GM23248 (cell line): ENCODE data around the gene ARHGAP10. TPM values are rescaled to one million over a fixed set of nuclear protein-coding genes. Genes with fewer than 3 reads are reported as not detected.
A peak's percentile ranks its signal among the peaks of the same experiment; 100 is the strongest.

ENCODE experiments used
- DNase-seq: peaks from one replicate; pipeline ENCODE4 v3.0.0-alpha.2; 2015
- H2AFZ ChIP-seq: fragments of 200-600 bp; sonication (generic); 2 replicates; pipeline ENCODE4 v1.6.1; 2016; ENCODE audit warnings: antibody characterized with exemption
- H3F3A ChIP-seq: fragments of 200-600 bp; sonication (generic); 2 replicates; pipeline ENCODE4 v1.6.1; 2016; ENCODE audit warnings: mild to moderate bottlenecking, antibody characterized with exemption, mixed run types; ENCODE audit not compliant: insufficient read depth
- H3K27ac ChIP-seq: fragments of 200-600 bp; sonication (generic); 2 replicates; pipeline ENCODE4 v1.5.1; 2016; ENCODE audit warnings: mild to moderate bottlenecking
- H3K27me3 ChIP-seq: fragments of 200-600 bp; sonication (generic); replicated peaks from 2 replicates; pipeline ENCODE4 v1.6.1; 2016; ENCODE audit warnings: mild to moderate bottlenecking; ENCODE audit not compliant: insufficient read depth
- H3K36me3 ChIP-seq: fragments of 200-600 bp; sonication (generic); 2 replicates; pipeline ENCODE4 v1.6.1; 2016; ENCODE audit warnings: low read depth, mild to moderate bottlenecking
- H3K4me1 ChIP-seq: fragments of 200-600 bp; sonication (generic); 2 replicates; pipeline ENCODE4 v1.6.1; 2016; ENCODE audit warnings: mild to moderate bottlenecking; ENCODE audit not compliant: insufficient read depth
- H3K4me2 ChIP-seq: fragments of 200-600 bp; sonication (generic); one replicate; pipeline ENCODE4 v1.6.1; 2016; ENCODE audit warnings: mild to moderate bottlenecking; ENCODE audit not compliant: unreplicated experiment
- H3K4me3 ChIP-seq: fragments of 200-600 bp; sonication (generic); 2 replicates; pipeline ENCODE4 v1.5.1; 2016; ENCODE audit warnings: mild to moderate bottlenecking
- H3K79me2 ChIP-seq: fragments of 200-600 bp; sonication (generic); 2 replicates; pipeline ENCODE4 v1.6.1; 2016; ENCODE audit warnings: mild to moderate bottlenecking; ENCODE audit not compliant: insufficient read depth
- H3K9ac ChIP-seq: fragments of 200-600 bp; sonication (generic); 2 replicates; pipeline ENCODE4 v1.6.1; 2016; ENCODE audit warnings: mild to moderate bottlenecking
- H3K9me2 ChIP-seq: fragments of 200-600 bp; sonication (generic); 2 replicates; pipeline ENCODE4 v1.6.1; 2016; ENCODE audit warnings: mixed run types, mild to moderate bottlenecking, moderate library complexity; ENCODE audit not compliant: insufficient read depth
- H3K9me3 ChIP-seq: fragments of 200-600 bp; sonication (generic); one replicate; pipeline ENCODE4 v1.6.1; 2017; ENCODE audit warnings: low read depth
- H4K20me1 ChIP-seq: fragments of 200-600 bp; sonication (generic); 2 replicates; pipeline ENCODE4 v1.6.0; 2016; ENCODE audit not compliant: insufficient read depth
- EZH2 ChIP-seq: fragments of 200-600 bp; sonication (generic); IDR thresholded peaks from 2 replicates; pipeline ENCODE4 v1.6.1; 2018; ENCODE audit warnings: antibody characterized with exemption, mild to moderate bottlenecking; ENCODE audit not compliant: insufficient read depth, poor library complexity, severe bottlenecking
- EZH2phosphoT487 ChIP-seq: fragments of 200-600 bp; sonication (generic); IDR thresholded peaks from 2 replicates; pipeline ENCODE4 v1.6.1; 2018; ENCODE audit warnings: antibody characterized with exemption, moderate library complexity, mild to moderate bottlenecking, low read depth; ENCODE audit not compliant: insufficient read depth
- WGBS, 2 experiments: methylation state at CpG; one replicate each; pipeline ENCODE4 v1.1.6; 2015 to 2017; ENCODE audit warnings: low lambda C conversion rate in 2 of 2, low coverage in 1 of 2; ENCODE audit errors: missing lambda C conversion rate in 2 of 2; 5-methylcytosine and 5-hydroxymethylcytosine counted together
- in situ Hi-C: fragments of 300-500 bp; cut with MboI; formaldehyde crosslinking; loops from 2 replicates; pipeline ENCODE4 v1.15.0; 2020
- polyA plus RNA-seq: library from polyadenylated mRNA; unstranded; fragments of >200 nt; fragmentation: Nextera tagmentation; extraction: Ambion mirVana; gene quantifications from 2 replicates; pipeline ENCODE4 v1.2.1, GENCODE V29; 2016
- total RNA-seq: library from RNA; depleted of rRNA; stranded (reverse); fragments of >200 nt; shearing (Covaris generic); gene quantifications from 2 replicates; pipeline ENCODE4 v1.2.3, GENCODE V29; 2014

ARHGAP10 gene
- total and polyA plus RNA-seq, 2 experiments from 2014 or later, result 19.5 to 24.8 TPM

DNA sequence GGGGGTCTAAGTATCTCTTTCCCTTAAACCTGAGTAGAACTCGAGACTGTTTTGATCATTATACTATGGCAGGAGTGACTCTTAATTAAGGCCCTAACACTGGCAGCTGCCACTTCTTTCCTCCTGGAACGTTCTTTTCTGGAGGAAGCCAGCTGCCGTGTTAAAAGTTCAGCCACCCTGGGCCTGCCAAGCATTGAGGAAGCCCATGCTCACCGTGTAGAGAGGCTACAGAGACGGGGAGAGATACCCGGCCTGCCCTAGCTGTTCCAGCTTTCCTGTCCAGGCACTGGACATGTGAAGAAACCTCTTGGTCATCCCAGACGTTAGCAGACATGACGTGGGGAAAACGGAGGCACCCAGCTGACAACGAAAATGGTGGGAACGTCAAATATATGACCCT is 274.1 kb downstream of the ARHGAP10 start:
- H3K4me1 ChIP-seq, result peaks cover 13% of the 10 kb centered on the region
- WGBS, 2 experiments, result 84 to 86% methylated on average over 11 of the region's 11 CpGs
- in situ Hi-C loops, result no loop called here
- H3K9ac ChIP-seq, result no peak overlapping the region
- H3K79me2 ChIP-seq, result peaks cover 20% of the 10 kb centered on the region
- TF ChIP-seq EZH2, result no peak
- TF ChIP-seq EZH2phosphoT487, result no peak
- H3K27ac ChIP-seq, result no peak overlapping the region
- H2AFZ ChIP-seq, result no peak overlapping the region
- no peak overlapping the region for H3K4me3 ChIP-seq
- no peak for DNase-seq
- no peak overlapping the region for H3K4me2 ChIP-seq
- H3F3A ChIP-seq, result peaks cover 18% of the 10 kb centered on the region
- H3K27me3 ChIP-seq, result no peaks in the 10 kb centered on the region
- peaks cover 6% of the 10 kb centered on the region; the same call in 1 of the 2 replicates for H4K20me1 ChIP-seq
- H3K9me3 ChIP-seq, result no peaks in the 10 kb centered on the region
- no peaks in the 10 kb centered on the region; the same call in 1 of the 2 replicates for H3K9me2 ChIP-seq
- no peaks in the 10 kb centered on the region for H3K36me3 ChIP-seq

- Histone ChIP-seq H2AFZ (no peak overlapping the region), H3K9me3 (no peaks in the 10 kb centered on the region), H3K4me1 (peaks cover 13% of the 10 kb centered on the region), H3K4me2 (peak overlapping the region; percentile 58), H3K36me3 (no peaks in the 10 kb centered on the region), H3K4me3 (peak overlapping the region; percentile 28; the same call in 1 of the 2 replicates), H3K79me2 (peaks cover 33% of the 10 kb centered on the region), H4K20me1 (peaks cover 6% of the 10 kb centered on the region; the same call in 1 of the 2 replicates), H3F3A (peaks cover 18% of the 10 kb centered on the region), H3K9ac (peak overlapping the region; percentile 12; the same call in 1 of the 2 replicates), H3K27ac (peak overlapping the region; percentile 65), H3K9me2 (no peaks in the 10 kb centered on the region; the same call in 1 of the 2 replicates), H3K27me3 (no peaks in the 10 kb centered on the region)
- WGBS, 2 experiments, result 4 to 7% methylated on average over 7 of the region's 7 CpGs
- TF ChIP-seq EZH2phosphoT487, result no peak
- TF ChIP-seq EZH2, result no peak
- peak; percentile 96 for DNase-seq
- in situ Hi-C loops, result no loop called here
These were observed 275.4 kb downstream of the ARHGAP10 start for GRCh38 chr4:148007314-148007760.

- Histone ChIP-seq H4K20me1 (peaks cover 6% of the 10 kb centered on the region; the same call in 1 of the 2 replicates), H3K9me2 (no peaks in the 10 kb centered on the region; the same call in 1 of the 2 replicates), H3K27me3 (no peaks in the 10 kb centered on the region), H3F3A (peaks cover 18% of the 10 kb centered on the region), H3K4me3 (peak overlapping the region; percentile 28; the same call in 1 of the 2 replicates), H3K9ac (peak overlapping the region; percentile 12; the same call in 1 of the 2 replicates), H3K9me3 (no peaks in the 10 kb centered on the region), H3K27ac (peak overlapping the region; percentile 65), H3K4me1 (peaks cover 13% of the 10 kb centered on the region), H3K4me2 (peak overlapping the region; percentile 58), H3K36me3 (no peaks in the 10 kb centered on the region), H2AFZ (no peak overlapping the region), H3K79me2 (peaks cover 38% of the 10 kb centered on the region)
- in situ Hi-C loops, result no loop called here
- TF ChIP-seq EZH2phosphoT487, result no peak
- no peak for TF ChIP-seq EZH2
- WGBS, 2 experiments, result 78% methylated on average over 3 of the region's 3 CpGs
- no peak for DNase-seq
These were observed 275.9 kb downstream of the ARHGAP10 start for GRCh38 chr4:148007792-148008191.

DNA sequence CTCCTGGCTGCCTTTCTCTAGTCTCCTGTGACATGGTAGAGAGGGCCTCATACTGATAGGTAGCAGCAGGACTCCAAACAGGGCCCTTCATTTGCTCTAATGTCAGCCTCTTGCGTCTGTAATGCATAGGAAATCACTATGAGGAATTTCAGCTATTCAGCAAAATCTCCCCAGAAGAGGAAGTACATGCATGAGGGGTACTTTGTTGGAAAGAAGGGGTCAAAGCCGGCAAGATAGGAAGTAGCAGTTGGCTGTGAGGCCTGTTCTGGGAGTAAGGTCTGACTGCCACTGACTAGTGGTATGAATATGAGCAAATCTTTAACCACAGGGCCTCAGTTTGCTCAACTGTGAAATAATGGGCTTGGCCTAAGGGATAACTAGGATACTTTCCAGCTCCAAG is 283.2 kb downstream of the ARHGAP10 start:
- peaks cover 86% of the 10 kb centered on the region for H3K79me2 ChIP-seq
- in situ Hi-C loops, result no loop called here
- H3K36me3 ChIP-seq, result no peaks in the 10 kb centered on the region
- no peak overlapping the region for H3K27ac ChIP-seq
- DNase-seq, result no peak
- H3K27me3 ChIP-seq, result no peaks in the 10 kb centered on the region
- peaks cover 4% of the 10 kb centered on the region; the same call in 1 of the 2 replicates for H3F3A ChIP-seq
- no peak overlapping the region for H3K4me2 ChIP-seq
- H3K9me2 ChIP-seq, result no peaks in the 10 kb centered on the region; the same call in 1 of the 2 replicates
- H3K4me3 ChIP-seq, result no peak overlapping the region
- no peaks in the 10 kb centered on the region for H3K9me3 ChIP-seq
- H4K20me1 ChIP-seq, result no peaks in the 10 kb centered on the region
- TF ChIP-seq EZH2, result no peak
- TF ChIP-seq EZH2phosphoT487, result no peak
- H3K4me1 ChIP-seq, result no peaks in the 10 kb centered on the region
- 97 to 98% methylated on average over 2 of the region's 2 CpGs for WGBS, 2 experiments
- no peak overlapping the region for H2AFZ ChIP-seq
- H3K9ac ChIP-seq, result no peak overlapping the region
